Subcutaneous abdominal adipose tissue (tissue), 5 donors: ENCODE results near the gene CNTNAP2.

Source experiments
- H3K27ac ChIP-seq: one replicate; pipeline ENCODE4 v1.7.0; 2013; ENCODE audit warnings: low read depth, mild to moderate bottlenecking, inconsistent platforms, low read length, moderate library complexity
- H3K27me3 ChIP-seq, 5 donors: one replicate each; pipeline ENCODE4 v1.7.0; 2013; ENCODE audit warnings: low read length in 5 of 5, inconsistent platforms in 1 of 5; ENCODE audit not compliant: control insufficient read depth in 5 of 5, insufficient read depth in 4 of 5
- H3K36me3 ChIP-seq, 5 donors: one replicate each; pipeline ENCODE4 v1.7.0; 2013; ENCODE audit warnings: low read length in 5 of 5; ENCODE audit not compliant: control insufficient read depth in 5 of 5, insufficient read depth in 5 of 5
- H3K4me1 ChIP-seq, 5 donors: one replicate each; pipeline ENCODE4 v1.7.0; 2013; ENCODE audit warnings: low read length in 5 of 5, mild to moderate bottlenecking in 3 of 5, moderate library complexity in 1 of 5; ENCODE audit not compliant: control insufficient read depth in 5 of 5, insufficient read depth in 5 of 5
- H3K4me3 ChIP-seq, 5 donors: one replicate each; pipeline ENCODE4 v1.7.0; 2013; ENCODE audit warnings: low read length in 5 of 5, low read depth in 1 of 5
- H3K9ac ChIP-seq, 5 donors: one replicate each; pipeline ENCODE4 v1.7.0; 2013; ENCODE audit warnings: low read length in 5 of 5, mild to moderate bottlenecking in 4 of 5, moderate library complexity in 3 of 5
- H3K9me3 ChIP-seq, 5 donors: one replicate each; pipeline ENCODE4 v1.7.0; 2013; ENCODE audit warnings: low read length in 5 of 5; ENCODE audit not compliant: control insufficient read depth in 5 of 5
- donor health status: healthy.
- donor health status: healthy.
- donor health status: healthy.
- donor health status: healthy.
- donor health status: healthy.

CNTNAP2 gene

DNA sequence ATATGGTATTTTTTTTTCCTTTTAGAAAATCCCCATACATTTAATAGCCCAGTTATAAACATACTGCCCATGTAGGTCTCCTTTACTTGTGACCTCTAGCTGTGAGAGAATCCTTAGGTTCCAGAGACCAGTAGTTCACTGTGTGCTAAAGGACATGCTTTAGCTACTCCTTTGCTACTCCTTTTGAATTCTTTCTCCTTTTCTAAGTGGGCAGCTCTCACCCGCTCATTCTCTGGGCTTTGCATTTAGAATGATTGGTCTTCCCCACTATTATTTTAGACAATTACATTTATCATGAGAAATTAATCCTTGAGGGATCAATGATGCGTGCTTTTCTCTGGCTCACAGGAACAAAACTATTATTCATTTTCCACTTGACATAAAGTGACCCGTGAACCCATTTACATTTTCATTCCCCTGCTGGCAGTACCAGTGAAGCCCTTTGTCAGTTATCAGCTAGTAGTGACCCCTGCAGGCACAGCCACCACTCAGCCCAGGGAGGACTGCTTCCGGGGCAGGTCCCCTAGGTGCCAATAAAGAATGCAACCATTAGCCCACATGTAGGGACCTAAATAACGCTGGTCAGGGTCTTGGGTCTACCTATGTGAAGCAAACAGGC, 844.3 kb downstream of the CNTNAP2 start:
- Histone ChIP-seq H3K9me3 (no peaks in the 10 kb centered on the region), H3K9ac (no peak overlapping the region), H3K4me1 (peaks cover 0 to 3% (median 0%) of the 10 kb centered on the region in 5 donors), H3K4me3 (no peak overlapping the region), H3K27me3 (no peaks in the 10 kb centered on the region), H3K36me3 (no peaks in the 10 kb centered on the region), H3K27ac (no peak overlapping the region)

DNA sequence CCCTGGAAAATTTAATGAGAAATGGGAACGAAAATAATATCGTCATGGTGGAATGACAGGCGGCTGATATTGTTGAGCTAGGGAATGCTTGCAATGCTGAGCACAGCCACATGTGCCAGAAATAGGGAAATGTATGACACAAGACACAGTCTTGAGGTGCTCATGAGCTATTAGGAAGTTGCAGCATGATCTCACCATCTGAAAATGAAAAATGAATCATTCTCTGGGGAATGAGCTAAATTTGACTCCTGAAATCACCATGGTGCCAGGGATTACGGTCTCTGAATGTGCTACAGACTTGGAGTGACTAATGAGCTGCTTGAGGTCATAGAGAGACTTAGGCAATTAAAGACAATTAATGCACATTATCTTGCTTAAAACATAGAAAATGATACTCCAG, 845.0 kb downstream of the CNTNAP2 start:
- peaks cover 0 to 3% (median 0%) of the 10 kb centered on the region in 5 donors for H3K4me1 ChIP-seq
- no peak overlapping the region for H3K4me3 ChIP-seq
- H3K27me3 ChIP-seq = no peaks in the 10 kb centered on the region
- no peaks in the 10 kb centered on the region for H3K36me3 ChIP-seq
- H3K27ac ChIP-seq = no peak overlapping the region
- H3K9me3 ChIP-seq = no peaks in the 10 kb centered on the region
- H3K9ac ChIP-seq = no peak overlapping the region

- Histone ChIP-seq H3K27me3 (no peaks in the 10 kb centered on the region), H3K4me1 (peaks cover 0 to 3% (median 0%) of the 10 kb centered on the region in 5 donors), H3K4me3 (no peak overlapping the region), H3K27ac (no peak overlapping the region), H3K9me3 (no peaks in the 10 kb centered on the region), H3K9ac (no peak overlapping the region), H3K36me3 (no peaks in the 10 kb centered on the region)
Observed at GRCh38 chr7:146966274-146966673, 849.7 kb downstream of the CNTNAP2 start.

DNA sequence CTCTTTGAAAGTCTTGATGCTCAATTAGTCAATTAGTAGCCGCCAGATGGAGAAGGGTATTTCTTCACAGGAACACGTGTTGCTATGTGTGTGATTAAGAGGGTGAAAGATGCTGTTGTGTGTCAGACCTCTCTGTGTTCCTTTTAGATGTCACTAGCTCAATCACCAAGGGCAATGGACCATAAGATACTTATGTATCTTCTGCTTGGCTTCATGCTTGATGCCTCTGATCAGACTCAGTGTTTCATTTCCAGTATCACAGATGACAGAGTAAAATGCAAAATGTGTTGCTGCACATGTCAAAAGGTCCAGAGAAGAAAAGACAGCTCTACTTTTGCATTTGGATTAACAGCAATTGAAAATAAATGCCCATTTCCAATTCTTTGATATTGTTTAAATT, 865.9 kb downstream of the CNTNAP2 start:
- no peaks in the 10 kb centered on the region for H3K9me3 ChIP-seq
- no peaks in the 10 kb centered on the region for H3K27me3 ChIP-seq
- no peak overlapping the region for H3K4me3 ChIP-seq
- no peak overlapping the region for H3K27ac ChIP-seq
- H3K36me3 ChIP-seq = no peaks in the 10 kb centered on the region
- H3K4me1 ChIP-seq = no peaks in the 10 kb centered on the region
- H3K9ac ChIP-seq = no peak overlapping the region

GRCh38 chr7:146991596-146991995, 875.0 kb downstream of the CNTNAP2 start:
- Histone ChIP-seq H3K9ac (no peak overlapping the region), H3K36me3 (no peaks in the 10 kb centered on the region), H3K27me3 (no peaks in the 10 kb centered on the region), H3K4me3 (no peak overlapping the region), H3K4me1 (no peaks in the 10 kb centered on the region), H3K27ac (no peak overlapping the region), H3K9me3 (no peaks in the 10 kb centered on the region)

DNA sequence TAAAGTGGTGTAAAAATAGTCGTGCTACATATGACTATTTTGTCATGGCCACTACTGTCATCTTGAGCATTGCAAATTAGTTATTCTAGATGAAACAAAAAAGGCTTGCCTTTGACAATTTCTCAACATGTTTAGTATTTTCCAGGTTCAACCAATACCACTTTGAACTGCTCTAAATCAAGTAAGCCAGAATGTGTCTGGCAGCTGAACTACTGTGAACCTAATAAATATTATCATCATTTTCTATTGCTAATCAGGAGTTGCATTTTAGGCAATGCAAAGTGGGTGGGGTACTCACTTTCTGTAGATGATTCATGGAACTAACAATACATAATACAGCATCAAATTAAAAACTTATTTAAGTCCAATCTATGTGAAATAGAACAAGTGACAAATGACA, 877.2 kb downstream of the CNTNAP2 start:
- Histone ChIP-seq H3K36me3 (no peaks in the 10 kb centered on the region), H3K9me3 (no peaks in the 10 kb centered on the region), H3K27ac (no peak overlapping the region), H3K9ac (no peak overlapping the region), H3K27me3 (no peaks in the 10 kb centered on the region), H3K4me3 (no peak overlapping the region), H3K4me1 (no peaks in the 10 kb centered on the region)

GRCh38 chr7:147008530-147008929, 891.9 kb downstream of the CNTNAP2 start:
- H3K27ac ChIP-seq = no peak overlapping the region
- H3K4me1 ChIP-seq = no peaks in the 10 kb centered on the region
- H3K4me3 ChIP-seq = no peak overlapping the region
- H3K9me3 ChIP-seq = no peaks in the 10 kb centered on the region
- H3K9ac ChIP-seq = no peak overlapping the region
- no peaks in the 10 kb centered on the region for H3K36me3 ChIP-seq
- H3K27me3 ChIP-seq = no peaks in the 10 kb centered on the region

- no peak overlapping the region for H3K4me3 ChIP-seq
- H3K9me3 ChIP-seq = no peaks in the 10 kb centered on the region
Observed at GRCh38 chr7:147012666-147013065, 896.1 kb downstream of the CNTNAP2 start.

GRCh38 chr7:147013825-147014224, 897.2 kb downstream of the CNTNAP2 start:
- no peaks in the 10 kb centered on the region for H3K4me1 ChIP-seq
- H3K27ac ChIP-seq = no peak overlapping the region
- no peaks in the 10 kb centered on the region for H3K27me3 ChIP-seq
- H3K4me3 ChIP-seq = no peak overlapping the region
- no peaks in the 10 kb centered on the region for H3K9me3 ChIP-seq
- H3K9ac ChIP-seq = no peak overlapping the region
- no peaks in the 10 kb centered on the region for H3K36me3 ChIP-seq

More at GRCh38 chr7:147012666-147013065, 896.1 kb downstream of the CNTNAP2 start:
- Histone ChIP-seq H3K9ac (no peak overlapping the region), H3K36me3 (no peaks in the 10 kb centered on the region), H3K27me3 (no peaks in the 10 kb centered on the region), H3K4me1 (no peaks in the 10 kb centered on the region), H3K27ac (no peak overlapping the region)

DNA sequence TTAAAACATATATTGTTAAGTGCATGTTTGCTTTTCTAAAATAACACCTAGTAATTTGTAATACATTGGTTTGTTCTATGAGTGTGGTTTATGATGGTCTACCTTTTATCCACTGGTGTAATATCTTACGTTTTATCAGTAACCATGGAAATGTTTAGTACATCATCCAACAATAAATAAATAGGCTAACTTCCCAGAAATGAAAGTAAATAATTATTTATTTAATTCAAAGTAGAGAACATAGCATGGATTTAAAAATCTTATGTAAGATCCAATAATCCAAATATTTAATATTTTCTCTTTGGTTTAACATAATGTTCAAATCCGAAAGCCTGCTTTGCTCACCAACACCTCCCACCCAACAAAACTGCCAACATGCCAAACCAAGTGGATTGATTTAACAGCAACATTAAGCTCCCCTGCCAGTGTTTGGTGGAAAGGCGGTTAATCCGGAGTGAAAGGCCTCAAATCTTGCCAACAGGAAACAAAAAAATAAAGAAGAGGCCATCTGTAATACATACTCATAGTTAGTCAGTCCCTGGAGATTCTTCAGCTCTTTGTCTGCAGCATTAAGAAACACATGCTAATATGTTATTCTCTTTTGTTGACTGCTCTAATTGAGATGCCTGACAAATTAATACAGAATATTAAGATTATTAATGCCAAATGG, 897.8 kb downstream of the CNTNAP2 start:
- no peaks in the 10 kb centered on the region for H3K4me1 ChIP-seq
- no peak overlapping the region for H3K27ac ChIP-seq
- H3K36me3 ChIP-seq = no peaks in the 10 kb centered on the region
- no peaks in the 10 kb centered on the region for H3K9me3 ChIP-seq
- H3K27me3 ChIP-seq = no peaks in the 10 kb centered on the region
- no peak overlapping the region for H3K4me3 ChIP-seq
- H3K9ac ChIP-seq = no peak overlapping the region
